ENCODE results near the gene HACL1. TPM values are rescaled to one million over a fixed set of nuclear protein-coding genes. Genes with fewer than 3 reads are reported as not detected.
A peak's percentile ranks its signal among the peaks of the same experiment; 100 is the strongest.
"Not testable (repeated sequence)": the region's sequence is repeated elsewhere in the genome, so short reads cannot be mapped to it uniquely, and the experiment has no call there.

The HACL1 gene
- total RNA-seq, 1 experiment from 2014 or later: 20.5 TPM

GRCh38 chr3:15619659-15620464, 18.5 kb upstream of the HACL1 start:
- H3K9ac ChIP-seq (ENCODE audit: low read length); H3K9me3 ChIP-seq (ENCODE audit: control insufficient read depth in 1 of 2, insufficient read depth in 1 of 2, low read depth in 1 of 2, low read length in 2 of 2); DNase-seq (ENCODE audit: low read depth, low spot score); intact Hi-C loops (cut with micrococcal nuclease); ATAC-seq; H3K27me3 ChIP-seq (ENCODE audit: insufficient read depth, low read length); RAD21 ChIA-PET (ENCODE audit: low non-redundant PET in 1 of 2, low total read pairs in 2 of 2, uncharacterized antibody in 2 of 2, unreplicated experiment in 2 of 2); H3K27ac ChIP-seq (ENCODE audit: low read depth, low read length); H2AFZ ChIP-seq (ENCODE audit: low read depth, low read length, poor library complexity, severe bottlenecking); H3K9me2 ChIP-seq (ENCODE audit: insufficient read depth); H3K79me2 ChIP-seq (ENCODE audit: insufficient read depth, low read length); H3K4me1 ChIP-seq (ENCODE audit: control insufficient read depth in 1 of 2, insufficient read depth in 2 of 2, low read length in 2 of 2); POLR2A ChIA-PET; H3K4me2 ChIP-seq (ENCODE audit: low read length); CTCF ChIA-PET; H3K36me3 ChIP-seq (ENCODE audit: control insufficient read depth in 1 of 2, insufficient read depth in 2 of 2, low read length in 2 of 2); H3K4me3 ChIP-seq (replicated peaks in 1 of 2; ENCODE audit: low read depth in 1 of 2, low read length in 2 of 2); BruUV-seq (replicated peaks); H4K20me1 ChIP-seq (ENCODE audit: insufficient read depth): not testable (repeated sequence)
- 0 out of 2 replicates have a peak, but pooled peaks have one; percentile 49 for TF ChIP-seq CBX3 (IDR thresholded peaks at IDR 0.05; ENCODE audit: low read depth)

- ChIA-PET POLR2A (no interaction called here), CTCF (no interaction called here), RAD21 (ENCODE audit: low non-redundant PET in 1 of 2, low total read pairs in 2 of 2, uncharacterized antibody in 2 of 2, unreplicated experiment in 2 of 2) (no interaction called here)
- Histone ChIP-seq H3K9me3 (ENCODE audit: control insufficient read depth in 1 of 2, insufficient read depth in 1 of 2, low read depth in 1 of 2, low read length in 2 of 2) (no peaks in the 10 kb centered on the region), H3K9me2 (ENCODE audit: insufficient read depth) (no peaks in the 10 kb centered on the region), H3K27me3 (ENCODE audit: insufficient read depth, low read length) (no peaks in the 10 kb centered on the region), H3K27ac (ENCODE audit: low read depth, low read length) (no peak overlapping the region), H2AFZ (ENCODE audit: low read depth, low read length, poor library complexity, severe bottlenecking) (no peak overlapping the region), H3K9ac (ENCODE audit: low read length) (no peak overlapping the region), H3K4me3 (replicated peaks in 1 of 2; ENCODE audit: low read depth in 1 of 2, low read length in 2 of 2) (no peak overlapping the region), H4K20me1 (ENCODE audit: insufficient read depth) (no peaks in the 10 kb centered on the region), H3K36me3 (ENCODE audit: control insufficient read depth in 1 of 2, insufficient read depth in 2 of 2, low read length in 2 of 2) (no peaks in the 10 kb centered on the region), H3K4me1 (ENCODE audit: control insufficient read depth in 1 of 2, insufficient read depth in 2 of 2, low read length in 2 of 2) (no peaks in the 10 kb centered on the region), H3K4me2 (ENCODE audit: low read length) (no peak overlapping the region), H3K79me2 (ENCODE audit: insufficient read depth, low read length) (no peaks in the 10 kb centered on the region)
- TF ChIP-seq FOSL1 (IDR thresholded peaks at IDR 0.05; ENCODE audit: low read depth) (no peak), SP1 (IDR thresholded peaks at IDR 0.05; ENCODE audit: low read depth) (no peak), POLR2A (IDR thresholded peaks at IDR 0.05; ENCODE audit: borderline replicate concordance, extremely low read depth, insufficient read depth, insufficient read length) (no peak), ZBTB33 (IDR thresholded peaks at IDR 0.05; ENCODE audit: extremely low read depth, insufficient replicate concordance, low read length) (no peak), RAD21 (IDR thresholded peaks at IDR 0.05; ENCODE audit: low read depth) (no peak), EZH2 (IDR thresholded peaks at IDR 0.05) (no peak), ZNF274 (IDR thresholded peaks at IDR 0.05; ENCODE audit: low read depth, low read length) (no peak)
- DNase-seq (ENCODE audit: low read depth, low spot score): no peak
- no TSS peak for BruUV-seq (replicated peaks)
- intact Hi-C loops (cut with micrococcal nuclease): no loop called here
- no peak for ATAC-seq
These were observed 14.7 kb upstream of the HACL1 start for GRCh38 chr3:15616053-15616452.
